GM12878 (cell line): ENCODE results near the gene RARA. TPM values are rescaled to one million over a fixed set of nuclear protein-coding genes. Genes with fewer than 3 reads are reported as not detected.

Experiments used
- ATAC-seq: fragments of 200-7000 bp; cut with Tn5 transposase; 3 replicates; pipeline ENCODE4 v1.9.1; 2020; ENCODE audit warnings: mild to moderate bottlenecking, moderate library complexity
- BruUV-seq: library from RNA; stranded (reverse); fragments of 400-500 nt; replicated peaks from 2 replicates; lab custom pipeline; 2021; lab: Mats Ljungman, UMichigan
- CTCF ChIA-PET: fragments of 300-600 bp; sonication (Branson Sonifier 250); formaldehyde crosslinking; extraction: SDS; loops from one replicate; lab custom pipeline; 2021; ENCODE audit warnings: inconsistent platforms; lab: Yijun Ruan, JAX
- POLR2A ChIA-PET: fragments of 350-600 bp; formaldehyde crosslinking; extraction: SDS; loops from one replicate; lab custom pipeline; 2021; ENCODE audit warnings: inconsistent platforms; lab: Charles Lee
- RAD21 ChIA-PET: fragments of 300-600 bp; sonication (Branson Sonifier 250); formaldehyde crosslinking; loops from one replicate; lab custom pipeline; 2023; ENCODE audit warnings: antibody characterized with exemption; ENCODE audit not compliant: unreplicated experiment; lab: Charles Lee
- SMC1A ChIA-PET: fragments of 300-600 bp; sonication (Branson Sonifier 250); formaldehyde crosslinking; loops from one replicate; lab custom pipeline; 2023; ENCODE audit not compliant: unreplicated experiment, uncharacterized antibody; lab: Charles Lee
- DNase-seq: peaks from one replicate; pipeline ENCODE4 v3.0.0-alpha.2; 2011; ENCODE audit warnings: low read depth, low spot score
- FAIRE-seq: peaks from 3 replicates; lab custom pipeline; 2011; peaks lifted over from hg19 to GRCh38; lab: Jason Lieb, UNC
- H2AFZ ChIP-seq: 2 replicates; pipeline ENCODE4 v1.6.0; 2011; ENCODE audit warnings: low read depth, low read length, control low read depth; ENCODE audit not compliant: control insufficient read depth
- H3K27ac ChIP-seq: 2 replicates; pipeline ENCODE4 v1.5.1; 2011; ENCODE audit warnings: control low read depth; ENCODE audit not compliant: control insufficient read depth, insufficient read depth
- H3K27me3 ChIP-seq, 2 experiments: replicated peaks in 1 of 2; 2 replicates each; pipeline versions ENCODE4 v1.6.0 to v1.6.1; 2011; ENCODE audit warnings: low read length in 1 of 2; ENCODE audit not compliant: control insufficient read depth in 2 of 2, insufficient read depth in 2 of 2
- H3K36me3 ChIP-seq, 2 experiments: 2 replicates each; pipeline ENCODE4 v1.5.1; 2011; ENCODE audit warnings: low read length in 1 of 2; ENCODE audit not compliant: control insufficient read depth in 2 of 2, insufficient read depth in 2 of 2
- H3K4me1 ChIP-seq: 2 replicates; pipeline ENCODE4 v1.6.1; 2011; ENCODE audit warnings: mild to moderate bottlenecking, low read length, moderate library complexity, mixed read lengths; ENCODE audit not compliant: control insufficient read depth, insufficient read depth
- H3K4me2 ChIP-seq: 2 replicates; pipeline ENCODE4 v1.6.0; 2011; ENCODE audit warnings: control low read depth; ENCODE audit not compliant: control insufficient read depth, insufficient read depth
- H3K4me3 ChIP-seq: fragments of 200-600 bp; sonication (generic); 2 replicates; pipeline ENCODE4 v1.5.1; 2016
- H3K79me2 ChIP-seq: 2 replicates; pipeline ENCODE4 v1.6.0; 2011; ENCODE audit warnings: low read length; ENCODE audit not compliant: control insufficient read depth, insufficient read depth
- H3K9ac ChIP-seq: 2 replicates; pipeline ENCODE4 v1.8.0; 2011; ENCODE audit warnings: low read length, control low read depth, mixed read lengths; ENCODE audit not compliant: control insufficient read depth, insufficient read depth
- H3K9me3 ChIP-seq: replicated peaks from 3 replicates; pipeline ENCODE4 v1.5.1; 2011; ENCODE audit warnings: mild to moderate bottlenecking, low read length; ENCODE audit not compliant: control insufficient read depth, insufficient read depth
- H4K20me1 ChIP-seq: 2 replicates; pipeline ENCODE4 v1.6.0; 2011; ENCODE audit not compliant: control insufficient read depth, insufficient read depth
- EP300 ChIP-seq, 2 experiments: fragments of 150-350 bp in 1 of 2; IDR thresholded peaks; 2 replicates each; pipeline ENCODE4 v1.6.1; 2011 to 2012; ENCODE audit warnings: low read depth in 2 of 2, low read length in 2 of 2, borderline replicate concordance in 1 of 2, improper control_type of control experiment in 1 of 2, inconsistent platforms in 1 of 2; ENCODE audit not compliant: control insufficient read depth in 1 of 2
- GABPA ChIP-seq: IDR thresholded peaks from 2 replicates; pipeline ENCODE4 v1.6.1; 2014; ENCODE audit warnings: antibody characterized with exemption, low read depth, mild to moderate bottlenecking, inconsistent platforms
- IKZF1 ChIP-seq: fragments of 450-650 bp; conservative IDR thresholded peaks from 2 replicates; pipeline ENCODE4 v1.6.1; 2017; ENCODE audit warnings: antibody characterized with exemption, mild to moderate bottlenecking
- SKIL ChIP-seq: fragments of 450-650 bp; IDR thresholded peaks from 2 replicates; pipeline ENCODE4 v1.6.1; 2017; ENCODE audit warnings: mild to moderate bottlenecking, low read depth, inconsistent platforms; ENCODE audit not compliant: poor library complexity, severe bottlenecking
- SMAD1 ChIP-seq: fragments of 450-650 bp; IDR thresholded peaks from 2 replicates; pipeline ENCODE4 v1.6.1; 2018; ENCODE audit warnings: mild to moderate bottlenecking, low read depth; ENCODE audit not compliant: partially characterized antibody
- SP1 ChIP-seq: IDR thresholded peaks from one replicate; pipeline ENCODE4 v1.6.1; 2011; ENCODE audit warnings: low read depth, low read length
- ZBTB40 ChIP-seq: fragments of 450-650 bp; IDR thresholded peaks from 2 replicates; pipeline ENCODE4 v1.6.1; 2016; ENCODE audit warnings: mild to moderate bottlenecking, moderate library complexity, borderline replicate concordance
- ZNF274 ChIP-seq: IDR thresholded peaks from one replicate; pipeline ENCODE4 v1.8.0; 2011; ENCODE audit not compliant: insufficient read length, insufficient read depth
- WGBS: methylation state at CpG from one replicate; pipeline ENCODE4 v1.1.6; 2016; ENCODE audit warnings: low lambda C conversion rate; ENCODE audit not compliant: insufficient replicate concordance, insufficient coverage; ENCODE audit errors: missing lambda C conversion rate; 5-methylcytosine and 5-hydroxymethylcytosine counted together
- in situ Hi-C: fragments of 300-500 bp; cut with MboI; formaldehyde crosslinking; loops from 9 replicates; pipeline ENCODE4 v1.14.3; 2018; ENCODE audit warnings: mixed read lengths
- intact Hi-C: fragments of 100-400 bp; cut with micrococcal nuclease; formaldehyde crosslinking; loops from one replicate; pipeline ENCODE4 v1.14.2; 2022; ENCODE audit not compliant: unreplicated experiment
- polyA plus RNA-seq, 11 experiments: library from polyadenylated mRNA; depleted of rRNA in 4 of 11; unstranded in 6 of 11; stranded (reverse) in 5 of 11; fragments of >200 nt; fragmentation: Nextera tagmentation in 4 of 11; fragmentation: Illumina TruSeq in 1 of 11; extraction: Ambion mirVana in 4 of 11; extraction: Trizol in 1 of 11; gene quantifications; 1 replicate in 1 of 11; 2 replicates in 10 of 11; pipeline versions ENCODE4 v1.2.1 to v1.2.3, GENCODE V29; 2011 to 2016; ENCODE audit warnings: inconsistent platforms in 2 of 11, missing spikeins in 2 of 11, low read depth in 1 of 11
- total RNA-seq, 4 experiments: library from RNA; depleted of rRNA in 3 of 4; stranded (reverse); fragments of >200 nt in 3 of 4; fragmentation: Illumina TruSeq in 1 of 4; extraction: Trizol in 1 of 4; gene quantifications; 2 replicates each; pipeline versions ENCODE4 v1.2.1 to v1.2.3, GENCODE V29; 2013 to 2021

Gene RARA
- total and polyA plus RNA-seq, 10 of the 15 experiments (the other 5 are each of a cell fraction or from before 2014, with no cell fraction given), result 0.13 to 33.6 (median 13.6) TPM

GRCh38 chr17:40373999-40374398, 65.0 kb downstream of the RARA start:
- in situ Hi-C loops (no loop called here), intact Hi-C loops (no loop called here)
- no TSS peak for BruUV-seq
- Histone ChIP-seq H3K27me3 (no peaks in the 10 kb centered on the region), H3K4me3 (no peak overlapping the region), H3K9ac (no peak overlapping the region), H4K20me1 (no peaks in the 10 kb centered on the region), H3K79me2 (no peaks in the 10 kb centered on the region), H2AFZ (no peak overlapping the region), H3K36me3 (no peaks in the 10 kb centered on the region), H3K9me3 (peaks cover 1% of the 10 kb centered on the region; the same call in 1 of the 3 replicates), H3K4me1 (no peaks in the 10 kb centered on the region), H3K27ac (no peak overlapping the region), H3K4me2 (no peak overlapping the region)
- ChIA-PET SMC1A (no interaction called here), RAD21 (no interaction called here), POLR2A (interaction anchor here (1.0 kb wide), 1 partner anchor 19 kb away, joined by 7 read pairs; no protein-coding TSS in a partner anchor), CTCF (no interaction called here)
- DNase-seq, result no peak
- no peak for FAIRE-seq
- no peak for ATAC-seq
- TF ChIP-seq SMAD1 (no peak), IKZF1 (no peak), ZBTB40 (no peak), GABPA (no peak), ZNF274 (no peak), SP1 (no peak), EP300 (IDR thresholded peaks at IDR 0.05; ENCODE audit: borderline replicate concordance in 1 of 2, control insufficient read depth in 1 of 2, low read depth in 2 of 2, low read length in 2 of 2) (no peak), SKIL (no peak)
- WGBS, result 66% methylated on average over 8 of the region's 8 CpGs
